Sigmoid colon (tissue), 7 donors: ENCODE measurements around the gene ERFE. TPM values are rescaled to one million over a fixed set of nuclear protein-coding genes. Genes with fewer than 3 reads are reported as not detected.
A peak's percentile ranks its signal among the peaks of the same experiment; 100 is the strongest.

Experiments used
- DNase-seq: peaks from one replicate; pipeline ENCODE4 v3.0.0-alpha.2; 2019
- H3K27ac ChIP-seq, 4 donors: fragments of 200-600 bp; sonication (generic); one replicate each; pipeline ENCODE4 v1.5.1; 2016 to 2019; ENCODE audit warnings: mild to moderate bottlenecking in 1 of 4
- H3K27me3 ChIP-seq, 3 donors: fragments of 200-600 bp; sonication (generic); one replicate each; pipeline ENCODE4 v1.5.1; 2019; ENCODE audit warnings: mild to moderate bottlenecking in 1 of 3
- H3K36me3 ChIP-seq, 4 donors: fragments of 200-600 bp; sonication (generic); one replicate each; pipeline ENCODE4 v1.5.1; 2016 to 2019
- H3K4me1 ChIP-seq, 4 donors: fragments of 200-600 bp; sonication (generic); one replicate each; pipeline ENCODE4 v1.5.1; 2017 to 2019
- H3K4me3 ChIP-seq, 4 donors: fragments of 200-600 bp; sonication (generic); one replicate each; pipeline ENCODE4 v1.5.1; 2017 to 2019; ENCODE audit warnings: mild to moderate bottlenecking in 2 of 4, moderate library complexity in 1 of 4
- H3K9me3 ChIP-seq, 4 donors: fragments of 200-600 bp in 3 of 4; sonication (generic) in 3 of 4; one replicate each; pipeline versions ENCODE4 v1.5.1 to v1.6.1; 2013 to 2019
- CTCF ChIP-seq, 4 experiments: fragments of 450-650 bp in 3 of 4; fragments of 200-600 bp in 1 of 4; IDR thresholded peaks; one replicate each; pipeline ENCODE4 v1.5.1; 2016 to 2019; ENCODE audit warnings: antibody characterized with exemption in 4 of 4, mild to moderate bottlenecking in 3 of 4, moderate library complexity in 2 of 4
- EP300 ChIP-seq, 4 donors: sonication (generic); formaldehyde crosslinking; IDR thresholded peaks; one replicate each; pipeline ENCODE4 v1.6.1; 2017; ENCODE audit warnings: antibody characterized with exemption in 4 of 4
- POLR2A ChIP-seq, 2 donors: fragments of 450-650 bp; IDR thresholded peaks; one replicate each; pipeline ENCODE4 v1.6.1; 2016; ENCODE audit warnings: antibody characterized with exemption in 2 of 2, mild to moderate bottlenecking in 2 of 2, moderate library complexity in 2 of 2
- POLR2AphosphoS5 ChIP-seq, 4 donors: sonication (generic); formaldehyde crosslinking; IDR thresholded peaks; one replicate each; pipeline ENCODE4 v1.6.1; 2017; ENCODE audit warnings: antibody characterized with exemption in 4 of 4
- WGBS, 2 donors: extraction: QIAGEN DNeasy Blood & Tissue Kit; methylation state at CpG; one replicate each; pipeline ENCODE4 v1.1.7; 2013; 5-methylcytosine and 5-hydroxymethylcytosine counted together
- intact Hi-C: fragments of 100-400 bp; cut with DNase I; formaldehyde crosslinking; loops from one replicate; pipeline ENCODE4 v1.15.1; 2023
- polyA plus RNA-seq, 3 donors: library from polyadenylated mRNA; stranded (reverse); fragments of 200-250 nt; gene quantifications; one replicate each; pipeline ENCODE4 v1.2.3, GENCODE V29; 2013
- total RNA-seq, 4 donors: library from RNA; depleted of rRNA; stranded (reverse); fragments of >200 nt; gene quantifications; one replicate each; pipeline ENCODE4 v1.1.0, GENCODE V29; 2016
- donor health status: healthy with polysubstance abuse.
- donor health status: Bipolar disorder and iron deficiency.
- donor health status: healthy.

Gene ERFE
- total and polyA plus RNA-seq, 7 donors: 0.42 to 0.71 (median 0.49) TPM; not detected in 4

- peaks cover 0 to 14% (median 9%) of the 10 kb centered on the region in 4 donors for H3K4me1 ChIP-seq
- TF ChIP-seq POLR2AphosphoS5 (IDR thresholded peaks at IDR 0.05): no peak
- no peak for TF ChIP-seq EP300 (IDR thresholded peaks at IDR 0.05)
- no peak for TF ChIP-seq CTCF (IDR thresholded peaks at IDR 0.05)
- TF ChIP-seq POLR2A (IDR thresholded peaks at IDR 0.05): no peak
- WGBS, 2 donors: 68 to 81% methylated on average over 14 of the region's 14 CpGs
- no peaks in the 10 kb centered on the region for H3K27me3 ChIP-seq
- H3K4me3 ChIP-seq: no peak overlapping the region
- H3K9me3 ChIP-seq: no peaks in the 10 kb centered on the region
- intact Hi-C loops: no loop called here
- no peak for DNase-seq
- H3K27ac ChIP-seq: no peak overlapping the region
- no peaks in the 10 kb centered on the region for H3K36me3 ChIP-seq
Measured at GRCh38 chr2:238133499-238134392, 25.0 kb upstream of the ERFE start.

GRCh38 chr2:238134393-238134785 is 24.4 kb upstream of the ERFE start:
- Histone ChIP-seq H3K4me3 (no peak overlapping the region), H3K4me1 (peaks cover 0 to 20% (median 15%) of the 10 kb centered on the region in 4 donors), H3K27ac (no peak overlapping the region), H3K27me3 (no peaks in the 10 kb centered on the region), H3K9me3 (no peaks in the 10 kb centered on the region), H3K36me3 (no peaks in the 10 kb centered on the region)
- intact Hi-C loops: no loop called here
- DNase-seq: no peak
- WGBS, 2 donors: 92 to 95% methylated on average over 11 of the region's 11 CpGs
- no peak for TF ChIP-seq POLR2AphosphoS5 (IDR thresholded peaks at IDR 0.05)

GRCh38 chr2:238135601-238136150 is 23.1 kb upstream of the ERFE start:
- TF ChIP-seq CTCF (IDR thresholded peaks at IDR 0.05): no peak
- TF ChIP-seq EP300 (IDR thresholded peaks at IDR 0.05): no peak
- no peak for TF ChIP-seq POLR2A (IDR thresholded peaks at IDR 0.05)
- TF ChIP-seq POLR2AphosphoS5 (IDR thresholded peaks at IDR 0.05): no peak
- 82 to 87% methylated on average over 15 of the region's 15 CpGs for WGBS, 2 donors
- DNase-seq: no peak

GRCh38 chr2:238136820-238137537 is 21.8 kb upstream of the ERFE start:
- no peak for TF ChIP-seq EP300 (IDR thresholded peaks at IDR 0.05)
- no peak for TF ChIP-seq POLR2A (IDR thresholded peaks at IDR 0.05)
- TF ChIP-seq POLR2AphosphoS5 (IDR thresholded peaks at IDR 0.05): no peak
- DNase-seq: no peak
- Histone ChIP-seq H3K27ac (no peak overlapping the region), H3K9me3 (no peaks in the 10 kb centered on the region), H3K27me3 (no peaks in the 10 kb centered on the region), H3K36me3 (no peaks in the 10 kb centered on the region), H3K4me3 (no peak overlapping the region), H3K4me1 (peaks cover 0 to 22% (median 16%) of the 10 kb centered on the region in 4 donors)
- 72 to 78% methylated on average over 14 of the region's 14 CpGs for WGBS, 2 donors
- intact Hi-C loops: no loop called here

More at GRCh38 chr2:238135601-238136150, 23.1 kb upstream of the ERFE start:
- H3K36me3 ChIP-seq: no peaks in the 10 kb centered on the region
- no peaks in the 10 kb centered on the region for H3K9me3 ChIP-seq
- no peaks in the 10 kb centered on the region for H3K27me3 ChIP-seq
- no peak overlapping the region for H3K27ac ChIP-seq
- H3K4me3 ChIP-seq: no peak overlapping the region
- peaks cover 0 to 22% (median 16%) of the 10 kb centered on the region in 4 donors for H3K4me1 ChIP-seq
- intact Hi-C loops: no loop called here

GRCh38 chr2:238137885-238138284 is 20.9 kb upstream of the ERFE start:
- Histone ChIP-seq H3K4me1 (peaks cover 0 to 24% (median 19%) of the 10 kb centered on the region in 4 donors), H3K36me3 (no peaks in the 10 kb centered on the region), H3K27me3 (no peaks in the 10 kb centered on the region), H3K4me3 (no peak overlapping the region), H3K27ac (peak overlapping the region in 1 of 4 donors; percentile 27), H3K9me3 (no peaks in the 10 kb centered on the region)
- DNase-seq: no peak
- TF ChIP-seq POLR2AphosphoS5 (IDR thresholded peaks at IDR 0.05) (no peak), CTCF (IDR thresholded peaks at IDR 0.05) (no peak), POLR2A (IDR thresholded peaks at IDR 0.05) (no peak), EP300 (IDR thresholded peaks at IDR 0.05) (no peak)
- WGBS, 2 donors: 86 to 96% methylated on average over 13 of the region's 13 CpGs
- intact Hi-C loops: no loop called here
